Activated effector memory CD4-positive, alpha-beta T cell treated with anti-CD3 and anti-CD28 coated beads, Interleukin-2, amount 50 U/mL, for 16 hours (primary cell): ENCODE data around the gene SFMBT2.
A peak's percentile ranks its signal among the peaks of the same experiment; 100 is the strongest.

Experiments
- DNase-seq: peaks from one replicate; pipeline ENCODE4 v3.0.0-alpha.2; 2020

SFMBT2 gene

GRCh38 chr10:7410862-7411670 is at the start of gene SFMBT2:
SFMBT2 (minus strand) TSS chr10:7411034; CDS start chr10:7381898, 29,136 bp downstream.
- DNase-seq = peak; percentile 85

GRCh38 chr10:7460006-7460405 is 49.2 kb upstream of the SFMBT2 start:
- no peak for DNase-seq

GRCh38 chr10:7458556-7458955 is 47.7 kb upstream of the SFMBT2 start:
- no peak for DNase-seq

DNA sequence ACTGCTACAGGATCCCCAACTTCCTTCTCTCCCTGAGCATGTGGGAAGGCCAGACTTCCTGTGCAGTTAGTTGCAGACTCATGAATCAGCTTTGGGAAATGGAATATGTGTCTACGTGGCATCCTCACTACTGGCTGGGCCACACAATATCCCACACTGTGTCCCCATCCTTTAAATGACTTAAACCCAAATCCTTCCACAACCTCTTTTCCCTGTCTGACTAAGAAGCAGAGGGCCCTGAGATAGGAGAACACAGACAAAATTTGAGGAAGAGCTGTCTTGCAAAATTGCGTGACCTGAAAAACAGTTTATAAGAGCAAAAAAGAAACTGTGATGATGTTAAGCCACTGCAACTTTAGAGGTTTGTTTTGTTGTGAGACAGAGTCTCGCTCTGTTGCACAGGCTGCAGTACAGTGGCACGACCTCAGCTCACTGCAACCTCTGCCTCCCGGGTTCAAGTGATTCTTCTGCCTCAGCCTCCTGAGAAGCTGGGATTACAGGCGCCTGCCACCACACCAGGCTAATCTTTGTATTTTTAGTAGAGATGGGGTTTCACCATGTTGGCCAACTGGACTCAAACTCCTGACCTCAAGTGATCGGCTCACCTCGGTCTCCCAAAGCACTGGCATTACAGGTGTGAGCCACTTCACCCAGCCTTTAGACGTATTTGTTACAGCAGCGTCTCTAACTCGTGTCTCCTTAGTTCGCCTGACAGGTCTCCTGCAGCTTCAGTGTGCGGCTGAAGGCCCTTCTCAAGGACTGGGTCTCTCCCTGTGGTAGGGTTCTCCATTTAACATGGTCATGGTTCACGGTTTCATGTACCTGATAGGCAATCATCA is 46.9 kb upstream of the SFMBT2 start:
- no peak for DNase-seq

- no peak for DNase-seq
Measured at GRCh38 chr10:7449063-7449695, 38.3 kb upstream of the SFMBT2 start.

GRCh38 chr10:7445474-7446185 is 34.8 kb upstream of the SFMBT2 start:
- DNase-seq = no peak

- no peak for DNase-seq
Measured at GRCh38 chr10:7444551-7445121, 33.8 kb upstream of the SFMBT2 start.

GRCh38 chr10:7443036-7443435 is 32.2 kb upstream of the SFMBT2 start:
- no peak for DNase-seq

DNA sequence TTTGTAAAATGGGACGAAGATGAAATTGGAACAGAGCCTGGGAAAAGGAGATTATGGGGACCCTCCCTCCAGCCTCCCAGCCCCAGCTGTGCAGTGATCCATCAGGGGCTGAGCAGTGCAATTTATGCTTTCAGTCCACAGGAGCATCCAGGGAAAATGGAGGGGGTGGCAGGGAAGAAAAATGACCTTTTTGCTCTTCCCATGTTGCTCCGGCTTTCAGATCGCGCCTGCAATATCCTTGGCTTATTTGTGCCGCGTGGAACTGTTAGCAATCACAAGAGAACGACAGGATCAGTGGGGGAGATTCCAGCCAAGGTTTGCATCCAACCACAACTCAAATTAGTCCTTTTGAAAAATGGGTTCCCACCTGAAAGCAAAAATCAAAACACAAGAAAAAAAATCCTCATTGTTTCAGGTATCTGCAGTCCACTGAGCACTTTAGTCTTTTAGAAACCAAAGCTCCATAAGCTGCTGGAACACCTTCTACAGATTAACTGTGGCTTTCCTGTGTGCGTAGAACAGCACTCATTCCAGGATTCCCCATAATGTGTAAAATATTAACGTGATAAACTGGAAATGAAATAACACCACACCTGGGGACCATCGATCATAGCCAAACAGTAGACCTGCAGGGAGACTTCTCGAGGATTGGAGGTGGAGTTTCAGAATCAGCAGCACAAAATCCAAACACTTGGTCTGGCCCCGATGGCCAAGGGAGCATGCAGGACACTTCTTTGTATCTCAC is 30.7 kb upstream of the SFMBT2 start:
- no peak for DNase-seq

DNA sequence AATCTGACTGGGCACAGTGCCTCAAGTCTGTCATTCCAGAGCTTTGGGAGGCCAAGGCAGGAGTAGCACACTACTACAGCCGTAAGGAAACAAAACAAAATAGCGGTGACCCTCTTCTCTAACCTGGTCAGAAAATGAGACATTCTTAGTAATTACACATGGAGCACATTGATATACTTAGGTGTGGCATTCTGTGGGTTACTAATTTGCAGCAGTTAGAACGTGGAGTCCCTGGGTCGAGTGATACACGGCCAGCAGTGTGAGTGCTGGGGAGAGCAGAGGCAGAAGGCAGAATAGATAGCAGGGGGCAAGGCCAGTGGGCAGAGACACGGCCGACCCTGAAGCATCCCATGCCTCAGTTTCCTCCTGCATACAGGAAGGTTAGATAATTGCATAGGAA is 28.9 kb upstream of the SFMBT2 start:
- no peak for DNase-seq

GRCh38 chr10:7438196-7438986 is 27.6 kb upstream of the SFMBT2 start:
- DNase-seq = no peak

DNA sequence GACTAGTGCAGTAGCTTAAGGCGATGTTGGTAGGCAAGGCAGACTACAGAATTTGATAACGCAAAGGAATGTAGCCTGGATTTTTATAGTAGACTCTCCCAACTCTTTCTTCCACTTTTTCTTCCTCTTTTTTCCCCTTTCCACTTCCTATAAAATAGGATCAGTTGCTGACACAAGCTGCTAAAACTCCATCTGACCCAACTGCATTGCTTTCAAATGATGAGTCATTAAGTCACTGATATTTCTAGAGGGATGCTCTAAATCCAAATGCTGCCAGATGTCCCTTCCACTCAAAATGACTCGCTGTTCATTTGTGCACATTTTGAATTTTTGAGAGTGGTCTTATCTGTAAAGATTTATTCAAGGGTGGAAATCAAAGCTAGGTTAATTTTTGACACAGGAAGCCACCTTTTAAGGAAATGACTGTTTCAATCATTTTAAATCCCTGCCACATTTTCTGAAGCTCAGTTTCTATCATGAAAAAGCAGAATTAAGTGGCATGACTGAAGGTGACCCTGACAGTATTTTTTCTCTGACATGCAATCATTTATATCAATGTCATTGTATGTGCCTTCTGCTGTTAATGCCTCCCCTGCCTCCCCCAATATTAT is 25.8 kb upstream of the SFMBT2 start:
- no peak for DNase-seq

DNA sequence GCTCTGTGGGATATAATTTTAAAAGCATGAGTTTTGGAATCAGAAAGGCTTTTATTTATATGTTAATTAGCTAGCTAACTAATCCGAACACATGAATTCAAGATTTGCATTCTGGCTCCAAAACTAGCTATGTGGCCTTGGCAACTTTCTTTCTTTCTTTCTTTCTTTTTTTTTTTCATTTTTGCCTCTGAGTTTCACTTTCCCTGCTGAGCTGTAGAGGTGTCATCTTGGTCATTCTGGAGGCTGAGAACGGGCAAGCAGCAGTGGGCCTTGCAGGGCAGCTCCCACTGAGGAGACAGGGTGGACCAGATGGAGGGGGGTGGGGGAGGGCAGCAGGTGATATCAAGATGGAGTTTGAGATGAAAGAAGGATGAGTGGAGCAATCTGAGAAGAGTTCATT is 24.8 kb upstream of the SFMBT2 start:
- DNase-seq = no peak

DNA sequence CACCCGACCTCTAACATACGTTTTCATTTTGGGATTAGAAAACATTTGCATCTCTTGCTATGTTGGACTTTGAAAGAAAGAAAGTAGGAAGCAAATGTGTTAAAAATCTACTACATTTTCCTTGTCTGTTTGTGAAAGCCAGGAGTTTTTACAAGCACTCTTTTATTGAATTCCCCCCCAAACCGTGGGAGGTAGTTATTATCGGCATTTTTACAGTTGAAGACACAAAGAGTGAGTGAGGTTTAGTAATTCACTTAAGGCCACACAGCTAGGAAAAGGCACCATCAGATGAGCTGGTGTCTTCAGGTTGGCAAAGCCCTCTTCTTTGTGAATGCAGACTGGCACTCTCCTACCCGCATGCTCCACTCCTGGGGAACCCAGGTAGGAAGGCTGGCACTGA is 23.5 kb upstream of the SFMBT2 start:
- DNase-seq = no peak

GRCh38 chr10:7433861-7434260 is 23.0 kb upstream of the SFMBT2 start:
- no peak for DNase-seq

- DNase-seq = no peak
Measured at GRCh38 chr10:7432884-7433726, 22.3 kb upstream of the SFMBT2 start.

- no peak for DNase-seq
Measured at GRCh38 chr10:7428673-7429350, 18.0 kb upstream of the SFMBT2 start.

DNA sequence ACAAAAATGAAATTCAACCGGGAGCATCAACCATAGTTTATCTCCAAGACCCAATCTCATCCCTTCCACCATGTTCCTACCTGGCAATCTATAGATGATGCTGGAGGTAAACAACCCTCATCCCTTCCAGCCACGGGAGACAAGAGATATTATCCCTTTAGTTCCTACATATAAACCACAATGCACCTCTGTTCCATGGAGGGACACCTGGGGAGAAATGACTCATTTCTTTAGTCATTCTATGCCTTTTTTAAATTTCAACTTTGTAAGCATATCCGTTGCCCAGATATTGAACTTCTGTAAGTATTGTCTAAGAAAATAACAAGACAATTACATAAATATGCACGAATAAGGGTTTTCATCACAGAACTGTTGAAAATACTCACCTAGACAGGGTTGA is 15.5 kb upstream of the SFMBT2 start:
- no peak for DNase-seq

- no peak for DNase-seq
Measured at GRCh38 chr10:7425691-7426090, 14.9 kb upstream of the SFMBT2 start.
